SK-N-SH treated with all-trans-retinoic acid at 6 μM for 48 hours (cell line): ENCODE data around the gene ASPRV1.
A peak's percentile ranks its signal among the peaks of the same experiment; 100 is the strongest.

ENCODE experiments used
- ATAC-seq: fragments of 200-7000 bp; cut with Tn5 transposase; 3 replicates; pipeline ENCODE4 v1.9.1; 2020; ENCODE audit warnings: mild to moderate bottlenecking, moderate library complexity
- ARNTL ChIP-seq: fragments of 450-650 bp; formaldehyde crosslinking; IDR thresholded peaks from 2 replicates; pipeline ENCODE4 v1.5.0; 2020; ENCODE audit warnings: low read depth, mild to moderate bottlenecking, moderate library complexity, borderline replicate concordance
- CREB5 ChIP-seq: fragments of 250-450 bp; sonication (Bioruptor Pico); IDR thresholded peaks from 2 replicates; pipeline ENCODE4 v1.5.1; 2020; ENCODE audit warnings: low read depth, mild to moderate bottlenecking, moderate library complexity
- ESRRG ChIP-seq: fragments of 250-450 bp; sonication (Bioruptor Pico); IDR thresholded peaks from 2 replicates; pipeline ENCODE4 v1.6.1; 2021; ENCODE audit warnings: mild to moderate bottlenecking
- GLIS3 ChIP-seq: fragments of 250-450 bp; sonication (Bioruptor Pico); IDR thresholded peaks from 2 replicates; pipeline ENCODE4 v1.5.0; 2020; ENCODE audit warnings: mild to moderate bottlenecking, moderate library complexity
- ISL1 ChIP-seq: fragments of 250-450 bp; sonication (Bioruptor Pico); IDR thresholded peaks from 2 replicates; pipeline ENCODE4 v2.1.2; 2022; ENCODE audit warnings: mild to moderate bottlenecking, moderate library complexity
- OSR1 ChIP-seq: fragments of 250-450 bp; sonication (Bioruptor Pico); IDR thresholded peaks from 2 replicates; pipeline ENCODE4 v1.8.0; 2022; ENCODE audit warnings: moderate library complexity, mild to moderate bottlenecking, inconsistent platforms
- PATZ1 ChIP-seq: fragments of 250-450 bp; sonication (Bioruptor Pico); IDR thresholded peaks from 2 replicates; pipeline ENCODE4 v1.8.0; 2020; ENCODE audit warnings: mild to moderate bottlenecking, moderate library complexity, borderline replicate concordance
- POU6F1 ChIP-seq: fragments of 250-450 bp; sonication (Bioruptor Pico); IDR thresholded peaks from 2 replicates; pipeline ENCODE4 v1.8.0; 2021; ENCODE audit warnings: low read depth, mild to moderate bottlenecking, moderate library complexity, borderline replicate concordance
- PPARA ChIP-seq: fragments of 250-450 bp; sonication (Bioruptor Pico); IDR thresholded peaks from 2 replicates; pipeline ENCODE4 v1.5.0; 2020; ENCODE audit warnings: mild to moderate bottlenecking, borderline replicate concordance
- RARB ChIP-seq: fragments of 250-450 bp; sonication (Bioruptor Pico); IDR thresholded peaks from 2 replicates; pipeline ENCODE4 v1.8.0; 2021; ENCODE audit warnings: mild to moderate bottlenecking, moderate library complexity
- SNAI2 ChIP-seq: fragments of 250-450 bp; sonication (Bioruptor Pico); IDR thresholded peaks from 2 replicates; pipeline ENCODE4 v1.5.0; 2020; ENCODE audit warnings: mild to moderate bottlenecking, moderate library complexity
- TCF4 ChIP-seq: fragments of 250-450 bp; sonication (Bioruptor Pico); IDR thresholded peaks from 2 replicates; pipeline ENCODE4 v1.8.0; 2021; ENCODE audit warnings: mild to moderate bottlenecking, moderate library complexity, borderline replicate concordance
- TOX ChIP-seq: fragments of 250-450 bp; sonication (Bioruptor Pico); IDR thresholded peaks from 2 replicates; pipeline ENCODE4 v1.8.0; 2021; ENCODE audit warnings: mild to moderate bottlenecking, moderate library complexity, borderline replicate concordance
- TSHZ2 ChIP-seq: fragments of 250-450 bp; sonication (Bioruptor Pico); IDR thresholded peaks from 2 replicates; pipeline ENCODE4 v1.5.0; 2020; ENCODE audit warnings: mild to moderate bottlenecking, moderate library complexity
- ZC3H10 ChIP-seq: fragments of 250-450 bp; sonication (Bioruptor Pico); IDR thresholded peaks from 2 replicates; pipeline ENCODE4 v1.5.1; 2021; ENCODE audit warnings: mild to moderate bottlenecking, moderate library complexity
- ZFP3 ChIP-seq: fragments of 250-450 bp; sonication (Bioruptor Pico); IDR thresholded peaks from 2 replicates; pipeline ENCODE4 v1.5.0; 2020; ENCODE audit warnings: mild to moderate bottlenecking, moderate library complexity
- ZFP30 ChIP-seq: fragments of 450-650 bp; formaldehyde crosslinking; IDR thresholded peaks from 2 replicates; pipeline ENCODE4 v1.5.0; 2022; ENCODE audit warnings: mild to moderate bottlenecking, moderate library complexity
- ZNF70 ChIP-seq: fragments of 450-650 bp; formaldehyde crosslinking; IDR thresholded peaks from 2 replicates; pipeline ENCODE4 v1.5.0; 2020; ENCODE audit warnings: mild to moderate bottlenecking, moderate library complexity
- ZNF8 ChIP-seq: fragments of 450-650 bp; formaldehyde crosslinking; IDR thresholded peaks from 2 replicates; pipeline ENCODE4 v1.5.0; 2020; ENCODE audit warnings: mild to moderate bottlenecking, moderate library complexity
- TF ChIP-seq, protein P1 (sequence below): fragments of 250-450 bp; sonication (Bioruptor Pico); IDR thresholded peaks from 2 replicates; pipeline ENCODE4 v1.5.1; 2021; ENCODE audit warnings: mild to moderate bottlenecking, moderate library complexity

ASPRV1 gene

GRCh38 chr2:69916106-69916505 is 45.3 kb downstream of the ASPRV1 start:
- no peak for ATAC-seq
- TF ChIP-seq RARB (CRISPR knock-in tag) = no peak
- no peak for TF ChIP-seq POU6F1 (CRISPR knock-in tag)
- TF ChIP-seq PPARA (CRISPR knock-in tag) = no peak

GRCh38 chr2:69914950-69915945 is 46.2 kb downstream of the ASPRV1 start, which contains the start of gene MXD1:
TSS of gene MXD1 (plus strand) at chr2:69915109. CDS start at chr2:69915331, 222 bp downstream.
- ATAC-seq = peak; percentile 8
- TF ChIP-seq ZFP30 (no peak), SNAI2 (CRISPR knock-in tag) (no peak), PATZ1 (no peak), TOX (CRISPR knock-in tag) (no peak), ZNF8 (CRISPR knock-in tag) (no peak), OSR1 (CRISPR knock-in tag) (no peak), ZNF70 (CRISPR knock-in tag) (no peak), RARB (CRISPR knock-in tag) (no peak), TCF4 (CRISPR knock-in tag) (no peak), ZC3H10 (no peak), TSHZ2 (CRISPR knock-in tag) (no peak), ARNTL (CRISPR knock-in tag) (no peak), ESRRG (CRISPR knock-in tag) (no peak), POU6F1 (CRISPR knock-in tag) (no peak), GLIS3 (CRISPR knock-in tag) (no peak), CREB5 (CRISPR knock-in tag) (no peak), ZFP3 (no peak), ISL1 (CRISPR knock-in tag) (no peak)
- TF ChIP-seq, protein P1, sequence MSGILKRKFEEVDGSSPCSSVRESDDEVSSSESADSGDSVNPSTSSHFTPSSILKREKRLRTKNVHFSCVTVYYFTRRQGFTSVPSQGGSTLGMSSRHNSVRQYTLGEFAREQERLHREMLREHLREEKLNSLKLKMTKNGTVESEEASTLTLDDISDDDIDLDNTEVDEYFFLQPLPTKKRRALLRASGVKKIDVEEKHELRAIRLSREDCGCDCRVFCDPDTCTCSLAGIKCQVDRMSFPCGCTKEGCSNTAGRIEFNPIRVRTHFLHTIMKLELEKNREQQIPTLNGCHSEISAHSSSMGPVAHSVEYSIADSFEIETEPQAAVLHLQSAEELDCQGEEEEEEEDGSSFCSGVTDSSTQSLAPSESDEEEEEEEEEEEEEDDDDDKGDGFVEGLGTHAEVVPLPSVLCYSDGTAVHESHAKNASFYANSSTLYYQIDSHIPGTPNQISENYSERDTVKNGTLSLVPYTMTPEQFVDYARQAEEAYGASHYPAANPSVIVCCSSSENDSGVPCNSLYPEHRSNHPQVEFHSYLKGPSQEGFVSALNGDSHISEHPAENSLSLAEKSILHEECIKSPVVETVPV (CRISPR knock-in tag) = no peak
